Measurements from ENCODE around the gene BTRC.
A peak's percentile ranks its signal among the peaks of the same experiment; 100 is the strongest.
"Not testable (repeated sequence)": the region's sequence is repeated elsewhere in the genome, so short reads cannot be mapped to it uniquely, and the experiment has no call there.

The BTRC gene

DNA sequence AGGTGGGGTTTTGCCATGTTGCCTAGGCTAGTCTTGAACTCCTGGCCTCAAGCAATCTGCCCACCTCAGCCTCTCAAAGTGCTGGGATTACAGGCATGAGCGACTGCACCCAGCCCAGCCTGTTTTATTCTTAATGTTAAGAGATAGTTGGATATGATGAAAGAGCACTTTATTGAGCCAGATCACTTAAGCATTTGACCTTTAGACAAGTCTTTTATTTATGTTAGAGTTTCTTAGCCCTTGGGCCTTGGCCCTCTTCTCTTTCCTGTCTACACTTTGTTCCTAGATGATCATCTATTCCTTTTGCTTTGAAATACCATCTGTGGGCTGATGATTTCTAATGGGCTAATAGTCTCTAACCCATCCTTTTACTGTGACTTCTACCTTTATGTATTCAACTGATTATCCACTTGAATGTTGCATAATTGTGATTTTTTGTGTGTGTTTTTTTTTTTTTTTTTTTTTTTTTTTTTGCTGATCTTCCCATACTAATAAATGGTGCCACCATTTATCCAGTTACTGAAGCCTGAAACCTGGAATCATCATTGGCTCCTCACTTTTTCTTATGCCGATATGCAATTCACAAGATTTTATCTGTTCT, 34.8 kb downstream of the BTRC start:
- DNase-seq, result no peak

DNA sequence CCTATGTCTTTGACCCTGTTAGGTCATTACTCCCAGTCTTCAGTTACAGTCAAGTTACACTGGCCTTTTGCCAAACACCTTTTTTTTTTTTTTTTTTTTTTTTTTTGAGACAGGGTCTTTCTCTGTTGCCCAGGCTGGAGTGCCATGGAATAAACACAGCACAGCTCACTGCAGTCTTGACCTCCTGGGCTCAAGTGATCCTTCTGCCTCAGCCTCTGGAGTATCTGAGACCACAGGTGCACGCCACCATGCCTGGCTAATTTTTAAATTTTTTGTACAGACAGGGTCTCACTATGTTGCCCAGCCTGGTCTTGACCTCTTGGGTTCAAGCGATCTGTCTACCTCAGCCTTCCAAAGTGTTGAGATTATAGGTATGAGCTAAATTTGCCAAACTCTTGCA, 35.6 kb downstream of the BTRC start:
- not testable (repeated sequence) for DNase-seq

DNA sequence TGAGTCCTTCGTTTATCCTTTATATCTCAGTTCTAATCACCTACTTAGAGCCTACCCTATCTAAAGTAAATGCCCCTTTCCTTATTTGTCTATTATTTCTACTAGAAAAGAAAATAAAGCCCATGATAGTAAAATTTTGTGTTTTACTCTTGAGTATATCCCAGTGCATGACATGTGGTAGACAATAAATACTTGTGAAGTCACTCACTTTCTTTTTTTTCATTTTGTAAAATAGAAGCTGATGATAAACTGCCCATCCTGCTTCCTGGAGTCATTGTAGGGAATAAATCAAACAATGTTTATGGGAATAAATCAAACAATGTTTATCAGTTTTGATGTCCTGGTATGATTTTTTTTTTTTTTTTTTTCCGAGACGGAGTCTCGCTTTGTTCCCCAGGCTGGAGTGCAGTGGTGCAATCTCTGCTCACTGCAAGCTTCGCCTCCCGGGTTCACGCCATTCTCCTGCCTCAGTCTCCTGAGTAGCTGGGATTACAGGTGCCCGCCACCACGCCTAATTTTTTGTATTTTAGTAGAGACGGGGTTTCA, 36.1 kb downstream of the BTRC start:
- DNase-seq, result no peak

DNA sequence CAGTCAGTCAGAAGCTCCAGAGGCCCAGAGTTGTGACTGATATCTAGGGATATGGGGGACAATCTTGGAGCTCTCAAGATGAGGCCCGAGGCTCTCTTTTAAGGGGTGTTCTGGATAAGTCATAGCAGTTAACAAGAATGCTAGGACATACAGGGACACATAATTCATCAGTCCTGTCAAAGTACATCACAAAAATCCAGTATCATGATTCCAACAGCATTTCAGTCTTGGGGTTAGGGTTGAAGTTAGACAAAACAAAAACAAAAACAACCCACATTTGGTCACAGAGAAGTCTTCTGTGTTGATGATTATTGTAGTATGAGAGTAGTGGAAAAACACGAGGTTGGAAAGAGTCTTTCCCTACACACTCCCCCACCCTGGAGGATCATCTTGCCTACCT, 39.4 kb downstream of the BTRC start:
- no peak for DNase-seq

DNA sequence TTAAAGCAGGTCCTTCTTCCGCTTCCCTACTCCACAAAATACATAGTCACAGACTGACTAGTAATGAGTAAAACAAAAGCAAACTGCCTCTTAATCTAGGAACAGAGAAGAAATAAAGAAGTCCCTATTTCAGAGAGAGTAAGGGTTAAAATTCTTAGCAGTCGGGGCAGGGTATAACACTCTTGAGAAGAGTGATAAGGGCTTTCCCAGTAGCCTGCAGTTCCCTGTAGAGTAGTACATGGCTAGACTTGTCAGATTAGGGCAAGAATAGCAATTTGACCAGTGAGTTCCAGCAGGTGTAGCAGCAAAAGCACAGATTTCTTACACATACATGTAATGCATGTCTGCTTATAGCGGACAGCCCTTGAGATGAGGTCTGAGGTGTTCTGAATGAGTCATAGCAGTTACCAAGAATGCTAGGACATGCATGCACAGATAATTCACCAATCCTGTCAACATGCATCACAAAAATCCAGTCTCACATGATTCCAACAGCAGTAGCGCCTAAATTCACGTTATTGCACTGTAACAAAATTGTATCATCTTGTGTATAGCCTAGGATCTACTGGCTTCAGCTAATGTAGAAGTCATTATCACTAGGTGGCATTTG, 40.7 kb downstream of the BTRC start:
- DNase-seq, result peak; percentile 8

DNA sequence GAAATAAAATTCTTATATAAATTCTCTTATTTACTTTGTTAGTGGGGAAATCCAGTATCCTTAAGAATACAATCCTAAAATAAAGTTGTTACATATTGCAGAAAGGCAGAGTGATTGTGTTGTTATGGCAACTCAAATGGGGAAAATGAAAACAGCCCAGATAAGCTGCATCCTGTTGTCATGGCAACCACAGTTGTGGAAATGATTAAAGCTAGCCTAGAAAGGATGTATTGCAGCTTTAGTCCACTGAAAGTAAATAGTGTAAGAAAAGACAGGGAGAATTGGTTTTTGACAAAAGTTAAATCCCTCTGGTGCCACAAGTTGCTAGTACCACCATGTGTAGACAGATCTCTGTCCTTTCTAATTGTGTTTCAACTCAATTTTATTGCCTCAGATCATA, 43.2 kb downstream of the BTRC start:
- peak; percentile 61 for DNase-seq

DNA sequence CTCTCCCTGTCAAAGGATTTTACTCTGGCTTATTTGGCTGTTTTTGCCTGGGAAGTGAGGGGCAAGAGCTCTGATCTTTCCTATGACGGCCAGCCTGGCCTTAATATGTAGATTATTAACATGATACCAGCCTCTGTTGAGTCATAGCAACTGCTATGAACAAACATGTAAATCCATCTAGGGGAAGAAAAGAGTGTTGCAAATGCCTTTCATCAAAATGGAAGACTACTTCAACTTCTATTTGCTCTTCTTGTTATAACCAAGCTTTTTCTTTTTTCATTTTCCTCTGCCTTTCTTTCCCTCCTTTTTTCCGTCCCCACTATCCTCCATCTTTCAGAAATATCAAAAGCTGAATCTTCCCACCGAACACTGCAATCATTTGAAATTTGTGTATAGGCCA, 46.6 kb downstream of the BTRC start:
- no peak for DNase-seq

DNA sequence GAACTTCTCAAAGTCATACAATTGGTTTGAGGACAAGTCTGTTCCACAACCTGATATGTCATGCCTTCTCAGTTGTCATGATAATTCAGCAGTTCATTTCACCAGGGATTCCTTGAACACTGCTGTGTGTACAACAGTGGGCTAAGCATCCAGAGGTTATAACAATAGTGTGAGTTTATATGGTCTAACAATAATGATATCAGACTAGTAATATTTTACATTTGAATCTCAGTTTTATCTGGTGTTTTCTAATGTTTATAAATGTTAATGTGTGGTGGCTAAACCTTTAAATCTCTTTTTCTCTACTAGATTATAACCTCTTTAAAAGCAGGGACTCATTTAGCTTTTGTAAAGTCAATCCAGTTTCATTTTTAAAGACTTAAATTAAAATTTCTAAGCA, 48.7 kb downstream of the BTRC start:
- DNase-seq, result no peak

DNA sequence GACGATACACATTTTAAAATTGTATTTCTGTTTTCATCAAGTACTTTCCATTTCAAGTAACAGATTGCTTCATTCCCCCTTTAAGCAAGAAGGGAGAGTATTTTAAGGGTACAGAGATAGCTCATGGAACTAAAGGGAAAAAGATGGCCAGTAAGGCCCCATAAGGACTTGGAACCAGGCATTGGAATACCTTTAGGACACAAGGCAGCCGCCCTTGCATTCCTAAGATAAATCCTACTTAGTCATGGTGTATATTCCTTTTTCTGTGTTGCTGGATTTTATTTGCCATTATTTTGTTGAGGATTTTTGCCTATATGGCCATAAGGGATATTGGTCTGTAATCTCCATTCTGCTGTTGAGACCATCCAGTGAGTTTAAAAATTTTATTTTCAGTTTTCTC, 49.2 kb downstream of the BTRC start:
- DNase-seq, result no peak

DNA sequence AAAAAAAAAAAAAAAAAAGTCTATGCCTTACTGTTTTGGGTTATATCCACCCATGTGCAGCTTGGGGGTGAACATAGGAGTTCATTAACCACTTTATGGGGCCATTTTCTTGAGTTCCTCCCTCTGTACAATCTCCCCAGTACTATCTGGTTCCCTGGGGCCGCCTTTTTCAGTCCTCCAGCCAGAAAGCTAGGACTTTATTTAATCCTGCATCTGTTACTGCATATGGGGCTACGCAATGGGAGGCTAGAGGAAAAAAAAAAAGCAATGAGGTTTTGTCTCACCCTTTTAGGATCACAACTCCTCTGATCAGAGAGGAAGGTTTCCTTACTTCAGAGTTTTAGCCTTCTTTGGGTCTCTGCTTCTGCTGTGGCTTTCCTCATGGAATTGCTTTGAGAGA, 51.0 kb downstream of the BTRC start:
- DNase-seq, result no peak

DNA sequence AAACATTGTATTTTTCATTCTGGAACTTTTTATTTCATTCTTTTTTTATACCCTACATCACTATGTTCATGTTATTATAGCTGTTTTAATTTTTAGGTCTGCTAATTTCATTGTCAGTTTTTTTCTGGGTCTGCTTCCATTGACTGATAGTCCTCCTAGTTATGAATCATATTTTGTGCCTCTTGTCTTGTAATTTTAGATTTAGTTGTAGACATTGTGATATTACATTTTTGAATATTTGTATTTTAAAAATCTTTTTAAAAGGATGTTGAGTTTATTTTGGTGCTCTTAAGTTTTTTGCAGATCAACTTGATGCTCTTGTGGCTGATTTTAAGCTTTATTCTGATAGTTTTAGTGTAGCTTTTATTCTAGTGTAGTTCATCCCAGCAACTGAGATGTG, 57.6 kb downstream of the BTRC start:
- DNase-seq, result no peak

DNA sequence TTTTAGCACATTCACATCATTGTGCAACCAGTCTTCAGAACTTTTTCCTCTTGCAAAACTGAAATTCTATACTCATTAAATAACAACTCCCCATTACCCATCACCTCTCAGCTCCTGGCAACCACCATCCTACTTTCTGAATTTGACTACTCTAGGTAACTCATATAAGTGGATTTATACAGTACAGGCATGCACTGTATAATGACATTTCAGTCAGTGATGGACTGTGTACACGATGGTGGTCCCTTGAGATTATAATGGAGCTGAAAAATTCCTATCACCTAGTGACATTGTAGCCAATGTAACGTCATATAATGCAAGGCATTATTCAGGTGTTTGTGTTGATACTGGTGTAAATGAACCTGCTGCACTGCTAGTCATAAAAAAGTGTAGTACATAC, 60.1 kb downstream of the BTRC start:
- no peak for DNase-seq

DNA sequence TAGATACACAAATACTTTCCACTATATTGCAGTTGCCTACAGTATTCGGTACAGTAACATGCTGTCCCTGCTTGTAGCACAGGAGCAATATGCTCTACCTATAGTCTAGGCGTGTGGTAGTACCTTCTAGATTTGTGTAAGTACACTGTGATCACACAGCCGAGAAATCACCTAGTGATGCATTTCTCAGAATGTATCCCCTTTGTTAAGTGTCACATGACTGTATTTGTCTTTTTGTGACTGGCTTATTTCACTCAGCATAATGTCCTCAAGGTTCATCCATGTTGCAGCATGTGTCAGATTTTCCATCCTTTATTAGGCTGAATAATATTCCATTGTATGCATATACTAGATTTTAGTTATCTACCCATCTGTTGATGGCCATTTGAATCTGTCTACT, 61.9 kb downstream of the BTRC start:
- DNase-seq, result no peak

DNA sequence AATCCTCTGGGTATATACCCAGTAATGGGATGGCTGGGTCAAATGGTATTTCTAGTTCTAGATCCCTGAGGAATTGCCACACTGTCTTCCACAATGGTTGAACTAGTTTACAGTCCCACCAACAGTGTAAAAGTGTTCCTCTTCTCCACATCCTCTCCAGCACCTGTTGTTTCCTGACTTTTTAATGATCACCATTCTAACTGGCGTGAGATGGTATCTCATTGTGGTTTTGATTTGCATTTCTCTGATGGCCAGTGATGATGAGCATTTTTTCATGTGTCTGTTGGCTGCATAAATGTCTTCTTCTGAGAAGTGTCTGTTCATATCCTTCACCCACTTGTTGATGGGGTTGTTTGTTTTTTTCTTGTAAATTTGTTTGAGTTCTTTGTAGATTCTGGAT, 68.0 kb downstream of the BTRC start:
- DNase-seq, result not testable (repeated sequence)

DNA sequence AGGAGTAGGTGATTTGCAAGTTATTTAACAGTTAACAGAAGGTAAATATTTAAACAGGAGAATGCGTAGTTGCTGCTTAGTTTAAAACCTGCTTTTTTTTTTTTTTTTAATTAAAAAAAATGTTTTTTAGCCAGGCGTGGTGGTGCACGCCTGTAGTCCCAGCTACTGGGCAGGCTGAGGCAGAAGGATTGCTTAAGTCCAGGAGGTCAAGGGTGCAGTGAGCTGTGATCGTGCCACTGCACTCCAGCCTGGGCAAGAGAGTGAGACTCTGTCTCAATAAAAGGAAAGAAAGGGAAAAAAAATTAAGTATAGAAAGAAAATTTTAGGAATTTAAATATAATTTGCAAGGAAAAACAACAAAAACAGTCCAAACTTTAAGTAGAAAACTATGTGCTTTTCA, 71.6 kb downstream of the BTRC start:
- no peak for DNase-seq

DNA sequence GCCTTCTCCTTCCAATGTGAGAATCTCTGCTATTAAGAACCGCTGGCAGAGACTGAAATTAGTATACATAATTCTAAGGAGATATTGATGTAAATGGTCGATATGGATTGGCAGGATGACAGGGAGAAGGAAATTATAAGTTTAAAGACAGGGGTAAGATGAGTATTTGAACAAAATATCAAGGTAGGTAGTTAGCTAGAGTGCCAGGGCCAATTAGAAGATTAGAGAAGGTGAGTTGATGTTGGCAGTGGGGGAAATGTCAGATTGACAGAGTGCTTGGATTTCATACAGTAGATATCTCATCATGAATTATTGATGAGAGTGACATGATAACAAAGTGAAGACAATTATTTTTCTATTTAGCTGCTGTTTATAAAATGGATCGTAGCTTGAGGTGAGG, 74.1 kb downstream of the BTRC start:
- no peak for DNase-seq

DNA sequence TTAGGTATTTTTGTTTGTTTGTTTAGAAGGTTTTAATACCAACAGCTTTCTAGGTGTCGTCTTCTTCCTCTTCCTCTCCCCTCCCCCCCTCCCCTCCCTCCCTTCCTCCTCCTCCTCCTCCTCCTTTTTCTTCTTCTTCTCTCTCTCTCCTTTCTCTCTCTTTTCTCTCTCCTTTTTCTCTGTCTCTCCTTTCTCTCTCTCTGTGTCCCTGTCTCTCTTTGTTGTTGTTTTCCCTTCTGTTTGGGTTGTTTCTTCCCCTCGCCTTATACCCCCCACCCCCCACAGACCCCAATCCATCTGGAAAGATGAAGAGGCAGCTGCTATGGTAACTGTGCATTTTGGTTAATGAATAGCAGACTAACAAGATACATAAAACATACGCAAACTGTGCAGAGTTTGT, 75.5 kb downstream of the BTRC start:
- no peak for DNase-seq

DNA sequence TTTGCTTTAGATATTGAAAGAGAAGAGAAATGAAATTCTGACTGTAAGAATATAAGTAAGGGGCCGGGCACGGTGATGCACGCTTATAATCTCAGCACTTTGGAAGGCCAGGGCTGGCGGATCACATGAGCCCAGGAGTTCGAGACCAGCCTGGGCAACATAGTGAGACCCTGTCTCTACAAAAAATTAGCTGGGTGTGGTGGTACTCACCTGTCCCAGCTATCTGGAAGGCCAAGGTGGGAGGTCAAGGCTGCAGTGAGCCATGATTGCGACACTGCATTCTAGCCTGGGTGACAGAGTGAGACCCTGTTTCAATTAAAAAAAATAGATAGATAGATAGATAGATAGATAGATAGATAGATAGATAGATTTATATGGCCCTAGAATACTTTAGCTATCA, 82.3 kb downstream of the BTRC start:
- DNase-seq, result no peak

DNA sequence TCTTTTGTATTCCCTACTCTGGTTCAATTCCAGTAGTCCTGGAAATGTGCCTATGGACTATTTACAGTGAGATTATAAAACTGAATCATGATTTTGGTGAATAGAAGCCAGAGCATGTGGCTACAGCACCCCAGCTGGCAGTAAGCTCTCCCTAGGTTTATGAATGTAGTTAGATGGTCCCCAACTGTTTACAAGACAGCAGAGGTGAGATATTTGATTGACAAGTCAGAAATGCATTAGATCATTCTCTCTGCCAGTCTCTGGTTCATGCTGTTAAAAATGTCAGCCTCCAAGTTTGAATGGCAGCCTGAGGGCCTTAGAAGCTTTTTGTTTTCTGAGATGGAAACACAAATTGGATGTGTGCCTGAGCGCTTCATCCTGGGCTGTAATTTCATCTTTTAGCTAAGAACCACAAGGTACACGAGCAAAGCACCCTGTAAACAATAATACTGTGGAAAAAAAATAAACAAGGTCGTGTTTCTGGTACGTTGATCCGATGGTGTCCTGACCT, 85.0 kb downstream of the BTRC start:
- no peak for DNase-seq

DNA sequence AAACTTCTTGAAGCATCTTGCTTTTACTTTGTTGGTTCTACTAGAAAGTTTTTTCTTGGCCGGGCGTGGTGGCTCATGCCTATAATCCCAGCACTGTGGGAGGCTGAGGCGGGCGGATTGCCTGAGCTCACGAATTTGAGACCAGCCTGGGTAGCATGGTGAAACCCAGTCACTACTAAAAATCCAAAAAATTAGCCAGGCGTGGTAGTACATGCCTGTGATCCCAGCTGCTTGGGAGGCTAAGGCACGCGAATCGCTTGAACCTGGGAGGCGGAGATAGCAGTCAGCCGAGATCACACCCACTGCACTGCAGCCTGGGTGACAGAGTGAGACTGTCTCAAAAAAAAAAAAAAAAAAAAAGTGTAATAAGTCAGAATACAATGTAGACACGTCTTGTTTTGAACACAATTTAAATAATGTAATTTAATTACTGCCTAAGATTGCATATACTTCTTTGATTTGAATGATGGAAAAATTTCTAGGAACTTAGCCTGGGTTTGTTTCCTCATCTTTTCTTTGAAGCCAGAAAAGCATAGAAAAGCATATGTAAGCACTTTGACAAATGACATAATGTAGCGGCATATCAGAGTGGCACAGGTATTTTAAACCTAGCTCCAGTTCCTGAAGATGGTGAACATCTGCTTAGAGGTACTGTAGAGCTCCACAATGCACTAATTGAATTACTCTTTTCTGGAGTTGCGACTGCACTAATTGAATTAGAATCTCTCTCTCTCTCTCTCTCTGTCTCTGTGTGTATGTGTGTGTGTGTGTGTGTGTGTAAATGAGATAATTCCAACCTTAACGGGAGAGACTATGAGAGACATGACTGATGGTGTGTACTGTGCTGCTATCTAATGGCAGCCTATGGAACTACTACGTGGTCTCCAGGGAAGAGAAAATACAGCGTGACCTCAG, 87.8 kb downstream of the BTRC start:
- DNase-seq, result peak; percentile 76

DNA sequence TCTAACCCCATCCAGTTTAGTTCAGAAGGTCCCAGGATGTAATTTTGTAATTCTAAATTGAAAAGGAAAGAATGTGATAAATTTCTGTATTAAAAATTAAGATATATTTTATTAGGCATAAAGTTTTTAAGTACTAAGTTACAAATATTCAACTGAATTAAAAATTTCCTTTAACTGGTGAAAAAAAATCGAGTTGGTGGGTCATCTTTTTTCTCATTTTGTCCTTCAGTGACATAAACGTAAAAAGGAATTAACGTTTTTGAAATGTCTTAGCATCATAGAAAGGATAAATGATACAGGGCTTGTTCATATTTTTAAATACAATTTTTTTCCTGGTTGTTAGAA, 88.5 kb downstream of the BTRC start:
- DNase-seq, result no peak

DNA sequence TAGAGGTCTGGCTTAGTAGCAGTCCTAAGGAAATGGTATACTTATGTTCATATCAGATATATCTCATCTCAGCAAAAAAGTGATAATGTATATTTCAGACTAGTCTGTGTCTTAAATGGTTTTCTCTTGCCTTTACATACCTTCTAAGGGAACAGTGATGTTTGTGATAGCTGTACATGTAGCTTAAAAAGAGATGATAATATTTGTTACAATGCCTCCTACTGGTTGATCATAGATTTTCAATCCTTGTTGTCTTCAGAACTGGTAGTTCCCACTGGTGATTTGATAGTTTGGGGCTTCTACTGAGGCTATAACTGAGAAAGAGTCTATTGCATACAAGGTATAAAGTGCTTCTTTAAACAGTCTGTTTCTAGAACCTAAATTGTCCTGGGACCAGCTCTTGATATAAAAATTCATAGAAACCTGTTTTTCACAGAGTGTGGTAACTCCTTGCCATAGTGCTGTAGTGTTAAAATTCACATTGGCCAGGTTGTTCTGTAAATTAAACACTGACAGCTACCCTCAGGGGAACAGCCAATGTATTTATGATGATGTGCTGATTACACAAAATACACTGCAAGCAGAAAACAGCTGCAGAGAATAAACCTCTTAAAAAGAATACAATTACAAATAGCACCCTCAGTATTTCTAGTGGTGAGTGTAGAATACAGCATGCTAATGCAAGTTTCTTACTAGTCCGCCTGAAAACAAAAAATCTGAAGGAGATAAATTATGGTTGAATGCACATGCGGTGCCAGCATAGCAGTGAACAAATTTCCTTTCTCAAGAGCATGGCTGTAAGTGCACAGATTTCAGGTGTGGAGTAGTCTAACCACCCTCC, 90.3 kb downstream of the BTRC start:
- no peak for DNase-seq

DNA sequence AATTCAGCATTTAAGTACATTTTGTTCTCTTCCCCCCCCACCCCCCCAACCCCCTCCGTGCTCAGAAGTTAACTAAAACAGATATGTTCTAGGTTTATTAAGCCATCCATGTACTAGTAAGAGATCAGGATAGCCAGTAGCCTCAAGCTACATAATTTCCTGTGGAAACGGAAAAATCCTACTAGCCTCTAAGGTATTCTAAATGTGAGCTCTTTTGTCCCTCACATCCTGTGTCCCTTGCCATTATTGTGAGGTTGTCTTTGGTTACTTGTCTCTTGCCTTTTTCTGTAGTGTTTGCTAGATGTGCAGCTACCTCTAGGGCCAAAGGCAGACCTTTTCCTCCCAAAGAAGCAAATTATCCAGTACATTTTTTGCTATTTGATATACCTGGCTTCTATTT, 92.1 kb downstream of the BTRC start:
- DNase-seq, result no peak

All from fibroblast of skin of right biceps (primary cell).